ENCODE data around the gene S1PR5. TPM values are rescaled to one million over a fixed set of nuclear protein-coding genes. Genes with fewer than 3 reads are reported as not detected.

Gene S1PR5
- total and polyA plus RNA-seq, 2 of the 8 experiments (the other 6 are each of a cell fraction or from before 2014, with no cell fraction given), result 2.4 to 8.6 TPM

GRCh38 chr19:10554760-10555609, 37.7 kb upstream of the S1PR5 start:
- DNase-seq (ENCODE audit: low read depth in 1 of 2, low spot score in 2 of 2) (no peak), FAIRE-seq (no peak)
- no peaks in the 10 kb centered on the region for H3K79me1 ChIP-seq (ENCODE audit: low read depth, low read length)
- H2BK5ac ChIP-seq (ENCODE audit: low read depth, low read length), result no peak overlapping the region
- no peak overlapping the region for H3K56ac ChIP-seq (replicated peaks; ENCODE audit: insufficient read length, low read depth, low read length)
- H3K9me3 ChIP-seq (ENCODE audit: insufficient read depth in 2 of 2, low read depth in 1 of 2, low read length in 1 of 2), result no peaks in the 10 kb centered on the region
- H2BK20ac ChIP-seq (ENCODE audit: low read length), result no peak overlapping the region
- no peak overlapping the region for H3K4me3 ChIP-seq (ENCODE audit: extremely low read depth in 1 of 4, insufficient read depth in 2 of 4, low read depth in 3 of 4, low read length in 4 of 4)
- no peaks in the 10 kb centered on the region for H3K79me2 ChIP-seq (ENCODE audit: control insufficient read depth in 1 of 2, insufficient read depth in 2 of 2, low read length in 2 of 2)
- no peak overlapping the region for H2AFZ ChIP-seq (ENCODE audit: low read length)
- H3K4ac ChIP-seq (replicated peaks; ENCODE audit: insufficient read length, low read depth, low read length), result no peak overlapping the region
- H3K36me3 ChIP-seq (ENCODE audit: control insufficient read depth in 2 of 4, insufficient read depth in 4 of 4, low read length in 3 of 4), result peaks cover 15 to 78% (median 54%) of the 10 kb centered on the region in 4 experiments
- no peak overlapping the region for H3K4me2 ChIP-seq (ENCODE audit: insufficient read depth in 1 of 2, low read depth in 2 of 2, low read length in 2 of 2)
- H3K27ac ChIP-seq (ENCODE audit: low read depth, low read length), result no peak overlapping the region
- H3K4me1 ChIP-seq (replicated peaks in 1 of 4; ENCODE audit: control insufficient read depth in 3 of 4, insufficient read depth in 4 of 4, low read length in 3 of 4), result no peaks in the 10 kb centered on the region
- no peaks in the 10 kb centered on the region for H3K27me3 ChIP-seq (replicated peaks in 1 of 4; ENCODE audit: control insufficient read depth in 3 of 4, extremely low read depth in 1 of 4, insufficient read depth in 3 of 4, low read length in 3 of 4)
- ChIA-PET CTCF (ENCODE audit: partially characterized antibody) (interaction anchor here (0.8 to 4.5 kb wide), 14 partner anchors 8 to 151 kb away, joined by 3 to 25 read pairs (median 4); partner anchors contain the start of genes ATG4D and CDKN2D), POLR2A (ENCODE audit: partially characterized antibody) (interaction anchor here (0.7 to 5.0 kb wide), 11 partner anchors 7 to 287 kb away, joined by 3 to 41 read pairs (median 4); partner anchors contain the start of genes KRI1 and QTRT1)
- no peak overlapping the region for H4K5ac ChIP-seq (ENCODE audit: insufficient read length, low read depth, low read length)
- H3K9ac ChIP-seq (replicated peaks in 1 of 4; ENCODE audit: extremely low read depth in 1 of 4, low read depth in 3 of 4, low read length in 3 of 4), result no peak overlapping the region
- H3K23me2 ChIP-seq (ENCODE audit: low read depth, low read length), result no peaks in the 10 kb centered on the region
- peak overlapping the region; percentile 31; the same call in 1 of the 2 replicates for H4K8ac ChIP-seq (ENCODE audit: extremely low read depth, insufficient read depth, low read length)
- no peak overlapping the region for H3K14ac ChIP-seq (ENCODE audit: insufficient read length)
- H2AK5ac ChIP-seq (ENCODE audit: low read depth, low read length), result no peak overlapping the region
- no peak overlapping the region for H2BK12ac ChIP-seq (ENCODE audit: low read depth, low read length)
- WGBS, 2 experiments (ENCODE audit: extremely low coverage in 1 of 2, insufficient coverage in 1 of 2, insufficient read length in 1 of 2, insufficient replicate concordance in 2 of 2, low coverage in 1 of 2, low lambda C conversion rate in 2 of 2, missing lambda C conversion rate in 1 of 2), result 85% methylated on average over 30 of the region's 30 CpGs; no CpG with 5 or more reads in 1 of the 2 experiments
- no peak overlapping the region for H2BK15ac ChIP-seq (ENCODE audit: low read length)
- peaks cover 8 to 21% of the 10 kb centered on the region in 2 experiments for H4K20me1 ChIP-seq (replicated peaks in 1 of 2; ENCODE audit: control insufficient read depth in 1 of 2, insufficient read depth in 2 of 2, low read length in 2 of 2)
- no peak overlapping the region for H3K18ac ChIP-seq (ENCODE audit: extremely low read depth, low read length)
- H3K23ac ChIP-seq (ENCODE audit: insufficient read length), result no peak overlapping the region
- no peak overlapping the region for H2BK120ac ChIP-seq (replicated peaks; ENCODE audit: low read depth, low read length)
- no peak overlapping the region for H4K91ac ChIP-seq (replicated peaks; ENCODE audit: insufficient read length, low read length)
- TF ChIP-seq SP2 (IDR thresholded peaks at IDR 0.05; ENCODE audit: low read length), result no peak
- TF ChIP-seq HDAC6 (IDR thresholded peaks at IDR 0.05; ENCODE audit: low read depth, low read length), result no peak
- TF ChIP-seq TBP (IDR thresholded peaks at IDR 0.05; ENCODE audit: low read depth, low read length), result no peak
- TF ChIP-seq YY1 (IDR thresholded peaks at IDR 0.05; ENCODE audit: low read depth, low read length), result no peak
- TF ChIP-seq RXRA (IDR thresholded peaks at IDR 0.05; ENCODE audit: insufficient read depth, low read depth, low read length), result no peak
- TF ChIP-seq, protein P1, sequence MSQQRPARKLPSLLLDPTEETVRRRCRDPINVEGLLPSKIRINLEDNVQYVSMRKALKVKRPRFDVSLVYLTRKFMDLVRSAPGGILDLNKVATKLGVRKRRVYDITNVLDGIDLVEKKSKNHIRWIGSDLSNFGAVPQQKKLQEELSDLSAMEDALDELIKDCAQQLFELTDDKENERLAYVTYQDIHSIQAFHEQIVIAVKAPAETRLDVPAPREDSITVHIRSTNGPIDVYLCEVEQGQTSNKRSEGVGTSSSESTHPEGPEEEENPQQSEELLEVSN (IDR thresholded peaks at IDR 0.05), result no peak
- TF ChIP-seq CEBPB (IDR thresholded peaks at IDR 0.05; ENCODE audit: low read depth, low read length), result no peak
- peak in 2 of 3 experiments; percentile 17 to 28; a peak in 2 of 4 replicates for TF ChIP-seq CTCF (IDR thresholded peaks at IDR 0.05; ENCODE audit: control extremely low read depth in 1 of 3, insufficient read depth in 1 of 3, low read depth in 1 of 3, low read length in 3 of 3)

Data from H1 (cell line).